GM19468 (cell line): ENCODE measurements around the gene GALNT18.

Source experiments
- ATAC-seq: cut with Tn5 transposase; IDR thresholded peaks from one replicate; pipeline ENCODE4 v1.9.1; 2021; ENCODE audit warnings: mild to moderate bottlenecking, moderate library complexity, moderate number of reproducible peaks; ENCODE audit not compliant: unreplicated experiment; ENCODE audit errors: extremely low read depth

Gene GALNT18

DNA sequence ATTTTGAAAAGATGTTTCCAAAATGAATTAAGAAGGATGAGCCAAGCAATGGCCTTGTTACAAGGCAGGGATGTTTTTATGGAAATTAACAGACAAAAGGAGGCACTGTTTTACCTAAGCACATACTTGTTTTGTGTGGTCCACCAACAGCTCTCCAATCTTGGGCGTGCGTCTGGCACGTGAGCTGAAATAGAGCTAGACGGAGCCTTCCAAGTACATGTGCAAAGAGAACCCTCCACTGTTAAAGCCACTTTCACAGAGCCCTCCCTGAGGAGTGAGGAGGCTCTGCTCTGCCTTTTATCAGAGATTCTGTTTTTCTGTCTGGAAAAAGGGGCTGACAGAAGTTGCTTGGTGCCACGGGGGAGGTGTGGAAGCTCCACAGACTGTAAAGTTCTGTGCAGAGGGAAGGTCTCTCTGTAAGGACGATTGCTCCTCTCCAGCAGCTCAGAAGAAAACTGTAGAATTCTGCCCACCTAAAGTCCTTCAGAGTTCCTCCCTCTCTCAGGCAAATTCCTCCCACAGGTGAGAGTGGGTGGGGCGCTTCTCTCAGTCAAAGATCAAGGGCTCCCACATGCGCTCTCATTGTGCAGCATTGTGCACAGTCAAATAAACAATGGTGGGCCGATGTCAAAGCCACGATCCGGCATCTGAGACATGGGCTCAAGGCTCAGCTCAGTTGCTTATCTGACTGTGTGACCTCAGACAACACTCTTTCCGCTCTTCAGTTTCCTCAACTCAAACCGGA is 176.2 kb downstream of the GALNT18 start:
- no peak for ATAC-seq

DNA sequence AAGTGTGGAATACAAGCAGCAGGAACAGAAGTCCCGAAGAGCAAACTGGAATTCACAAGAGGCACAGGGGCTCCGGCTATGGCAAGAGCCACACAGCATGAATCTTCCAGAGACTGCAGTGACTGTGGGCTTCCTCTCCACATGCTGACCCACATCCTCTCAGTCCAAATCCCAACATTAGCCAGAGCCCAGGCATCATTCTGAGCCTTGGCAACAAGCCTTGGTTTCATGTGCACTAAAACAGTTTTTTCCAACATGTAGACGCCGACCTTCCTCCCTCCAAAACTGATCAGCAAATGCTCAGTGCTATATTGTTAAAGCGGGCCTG is 177.0 kb downstream of the GALNT18 start:
- ATAC-seq = no peak

- no peak for ATAC-seq
Observed at GRCh38 chr11:11444027-11444803, 177.6 kb downstream of the GALNT18 start.

DNA sequence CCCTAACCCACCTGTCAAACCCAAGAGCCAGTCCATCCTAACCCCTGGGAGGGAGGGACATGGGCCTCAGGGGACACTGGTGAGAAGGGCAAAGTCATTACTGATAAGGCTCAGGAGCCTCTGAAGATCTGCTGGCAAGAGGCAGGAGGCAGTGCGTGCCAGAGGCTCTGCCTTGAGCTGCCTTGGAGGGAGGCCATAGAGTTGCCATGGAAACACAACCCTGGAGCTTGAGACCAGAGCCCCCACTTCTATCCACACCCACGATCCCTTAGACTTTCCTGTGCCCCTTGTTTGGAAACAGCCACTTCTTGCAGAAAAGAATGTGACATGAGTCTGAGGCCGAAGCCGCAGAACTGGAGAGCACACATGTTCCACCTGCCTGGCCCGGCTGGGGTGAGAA is 179.0 kb downstream of the GALNT18 start:
- ATAC-seq = no peak

GRCh38 chr11:11441516-11441915 is 180.3 kb downstream of the GALNT18 start:
- no peak for ATAC-seq

GRCh38 chr11:11441091-11441490 is 180.7 kb downstream of the GALNT18 start:
- ATAC-seq = no peak

GRCh38 chr11:11440144-11440543 is 181.7 kb downstream of the GALNT18 start:
- ATAC-seq = no peak

- no peak for ATAC-seq
Observed at GRCh38 chr11:11439591-11439990, 182.2 kb downstream of the GALNT18 start.

DNA sequence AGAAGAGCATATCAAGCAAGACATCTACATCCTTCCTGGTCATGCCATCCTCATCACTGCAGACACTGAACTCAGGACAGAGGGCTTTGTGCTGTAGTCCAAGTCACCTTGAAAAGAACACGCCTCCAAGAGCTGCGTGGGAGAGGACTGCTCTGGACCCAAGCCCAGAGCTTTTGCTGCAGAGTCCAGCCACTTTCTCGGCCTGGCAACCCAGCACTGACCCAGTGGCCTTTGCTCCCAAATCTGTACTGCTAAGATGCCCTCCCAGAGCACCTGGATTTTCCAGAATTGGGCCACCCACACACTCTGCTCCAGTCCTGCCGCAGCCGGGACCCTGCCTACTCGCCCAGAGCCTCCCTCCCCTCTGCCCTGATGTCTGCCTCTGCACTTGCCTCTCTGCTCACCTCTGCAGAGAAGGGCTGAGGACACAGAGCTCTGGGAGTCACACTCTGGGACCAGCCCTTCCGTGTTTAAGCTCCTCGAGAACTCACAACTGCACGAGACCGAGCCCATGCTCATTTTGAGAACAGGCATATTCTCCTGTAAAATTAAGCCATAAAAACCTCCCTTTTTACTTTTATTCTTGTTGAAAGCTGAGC is 185.0 kb downstream of the GALNT18 start:
- no peak for ATAC-seq

DNA sequence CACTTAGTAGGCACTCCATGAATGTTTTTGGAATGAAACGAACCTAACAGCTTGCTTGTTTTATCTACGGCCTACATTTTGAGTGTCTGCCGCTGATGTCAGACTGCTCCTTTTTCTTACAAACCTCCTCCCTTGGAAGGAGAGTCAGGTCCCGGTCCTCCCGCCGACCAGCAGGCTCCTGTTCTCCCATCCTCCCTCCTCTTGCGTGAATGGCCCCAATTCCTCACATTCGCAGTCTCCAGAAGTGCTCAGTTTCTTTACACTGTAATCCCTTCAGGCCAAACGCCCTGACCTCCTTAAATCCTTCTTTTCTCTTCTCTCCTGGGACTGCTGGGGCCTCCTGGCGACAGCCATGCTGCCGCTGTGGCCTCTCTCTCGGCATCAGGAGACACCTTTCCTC is 186.2 kb downstream of the GALNT18 start:
- no peak for ATAC-seq

GRCh38 chr11:11433960-11434359 is 187.8 kb downstream of the GALNT18 start:
- ATAC-seq = no peak

DNA sequence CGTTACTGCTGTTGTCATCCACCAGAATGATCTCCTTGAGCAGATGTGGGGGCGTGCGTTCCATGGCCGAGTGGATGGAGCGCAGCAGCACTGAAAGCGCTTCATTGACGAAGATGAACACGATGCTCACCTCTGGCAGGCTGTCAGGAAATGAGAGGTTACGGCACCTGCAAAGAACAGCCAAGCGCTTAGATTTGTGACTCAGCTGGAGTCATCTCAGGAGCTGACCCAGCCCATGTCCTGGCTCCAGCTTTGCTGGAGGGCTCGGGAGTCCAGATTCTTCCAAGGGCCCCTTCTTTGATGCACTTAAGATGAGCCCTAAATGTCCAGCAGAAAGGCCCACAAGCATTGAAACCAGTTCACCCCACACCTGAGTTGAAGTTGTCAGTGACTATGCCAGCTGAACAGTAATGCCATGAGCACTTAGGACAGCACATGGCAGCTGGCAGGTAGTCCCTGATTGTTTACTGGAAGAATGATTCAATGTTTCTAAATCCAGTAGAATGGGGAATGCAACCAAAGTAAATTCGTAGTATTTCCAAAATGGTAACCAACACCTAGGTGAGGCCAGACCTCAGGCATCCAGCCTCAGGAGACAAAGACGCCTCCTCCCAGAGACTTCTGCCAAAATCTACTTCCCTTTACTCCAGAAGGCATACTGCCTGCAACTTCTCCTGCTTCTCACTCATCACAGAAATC is 189.0 kb downstream of the GALNT18 start:
- ATAC-seq = no peak

GRCh38 chr11:11430431-11430830 is 191.4 kb downstream of the GALNT18 start:
- ATAC-seq = no peak

DNA sequence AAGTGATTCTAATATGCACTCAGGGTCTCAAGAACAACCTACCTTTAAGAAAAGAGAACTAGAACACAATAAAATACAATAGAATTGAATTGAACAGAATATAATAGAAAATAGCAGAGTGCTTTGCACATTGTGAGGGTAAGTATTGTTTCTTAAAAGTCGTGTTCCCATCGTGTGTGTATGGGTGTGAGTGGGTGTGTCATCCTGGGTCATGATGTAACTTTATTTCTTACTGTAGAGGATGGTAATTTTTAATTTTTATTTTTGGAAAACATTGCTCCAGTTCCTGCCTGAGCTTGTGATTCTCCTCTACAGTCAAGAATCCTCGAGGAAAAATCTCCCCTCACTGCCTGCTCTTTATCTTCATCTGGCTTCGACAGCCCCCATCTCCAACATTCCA is 193.1 kb downstream of the GALNT18 start:
- ATAC-seq = no peak

DNA sequence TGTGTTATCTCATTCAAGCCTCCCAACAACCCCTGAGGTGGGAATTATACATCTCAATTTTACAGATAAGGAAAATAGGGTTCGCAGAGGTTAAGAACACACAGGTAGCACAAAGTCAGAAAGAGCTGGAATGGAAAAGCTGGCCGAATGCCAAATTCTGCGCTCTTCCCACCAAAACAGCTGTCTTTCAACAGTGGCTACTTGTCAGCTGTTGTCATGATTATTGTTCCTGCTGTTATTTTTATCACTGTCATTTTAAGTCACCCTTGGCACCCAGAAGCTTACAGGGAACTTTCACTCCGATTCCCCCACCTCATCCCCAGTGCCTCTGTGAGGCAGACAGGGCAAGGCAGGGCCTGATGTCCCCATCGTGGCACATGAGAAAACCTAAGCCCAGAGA is 194.3 kb downstream of the GALNT18 start:
- ATAC-seq = no peak

DNA sequence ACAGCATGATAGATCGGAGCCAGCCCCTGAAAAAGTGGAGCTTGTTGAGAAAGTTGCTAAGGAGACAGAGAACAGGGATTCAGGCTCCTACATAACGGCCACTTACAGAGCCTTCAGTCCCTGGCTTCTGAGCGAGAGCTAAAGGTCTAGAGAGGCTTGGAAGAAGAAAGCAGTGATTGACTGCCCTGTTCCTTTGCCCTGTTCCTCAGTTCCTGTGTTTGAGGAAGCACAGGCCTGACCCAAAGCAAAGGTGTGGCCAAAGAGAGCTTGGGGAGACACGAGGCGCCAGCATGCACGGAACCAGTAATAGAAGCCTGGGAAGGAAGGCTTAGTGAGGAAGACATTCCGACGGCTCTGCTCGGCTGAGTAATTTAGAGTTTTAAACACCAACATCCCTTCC is 194.7 kb downstream of the GALNT18 start:
- ATAC-seq = no peak

- ATAC-seq = no peak
Observed at GRCh38 chr11:11426226-11426952, 195.4 kb downstream of the GALNT18 start.

- ATAC-seq = no peak
Observed at GRCh38 chr11:11425806-11426205, 196.0 kb downstream of the GALNT18 start.

DNA sequence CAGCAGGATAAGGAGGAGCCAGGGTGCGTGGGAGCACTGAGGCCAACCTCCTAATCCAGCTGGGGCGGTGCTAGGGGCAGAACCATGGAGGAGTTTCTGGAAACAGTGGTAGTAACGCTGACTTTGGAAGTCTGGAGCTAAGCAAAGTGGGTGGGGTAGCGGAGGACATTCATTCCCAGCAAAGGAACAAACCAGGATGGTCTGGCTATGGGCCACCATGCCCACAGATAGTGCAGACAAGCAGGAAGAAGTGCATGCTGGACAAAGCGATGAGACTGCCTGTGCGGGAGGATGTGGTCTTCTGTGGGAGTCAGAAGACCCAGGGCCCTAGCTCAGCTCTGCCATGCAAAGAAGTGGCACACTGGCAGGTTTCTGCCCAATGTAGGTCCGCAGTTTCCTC is 197.1 kb downstream of the GALNT18 start:
- no peak for ATAC-seq

GRCh38 chr11:11422411-11423128 is 199.2 kb downstream of the GALNT18 start:
- ATAC-seq = no peak
